Natural killer cell treated with Interleukin-12 subunit alpha and Interleukin-12 subunit beta and Interleukin-15 and Interleukin-18, amount 100 ng/mL, for 72 hours (primary cell): ENCODE results near the gene BTBD18. TPM values are rescaled to one million over a fixed set of nuclear protein-coding genes. Genes with fewer than 3 reads are reported as not detected.
"Not testable (repeated sequence)": the region's sequence is repeated elsewhere in the genome, so short reads cannot be mapped to it uniquely, and the experiment has no call there.

ENCODE experiments used
- ATAC-seq, 2 donors: fragments of 150-1000 bp; cut with Tn5 transposase in 1 of 2; sonication (Bioruptor Pico), chemical (Tn5 transposase) in 1 of 2; 2 replicates each; pipeline ENCODE4 v1.10.0; 2021
- DNase-seq: peaks from one replicate; pipeline ENCODE4 v3.0.0; 2022; ENCODE audit warnings: low spot score
- H3K27ac Mint-ChIP-seq, 2 donors: 1 replicate in 1 of 2; 2 replicates in 1 of 2; pipeline ENCODE4 v1.8.0; 2022; ENCODE audit warnings: mixed read lengths in 2 of 2, mild to moderate bottlenecking in 1 of 2, moderate library complexity in 1 of 2
- H3K27me3 Mint-ChIP-seq, 2 donors: 1 replicate in 1 of 2; 2 replicates in 1 of 2; pipeline ENCODE4 v1.8.0; 2022; ENCODE audit warnings: mixed read lengths in 2 of 2
- H3K36me3 Mint-ChIP-seq: one replicate; pipeline ENCODE4 v1.8.0; 2022; ENCODE audit warnings: mixed read lengths
- H3K4me1 Mint-ChIP-seq, 2 donors: 1 replicate in 1 of 2; 2 replicates in 1 of 2; pipeline ENCODE4 v1.8.0; 2022; ENCODE audit warnings: low read depth in 2 of 2, mixed read lengths in 2 of 2, mild to moderate bottlenecking in 1 of 2
- H3K4me3 Mint-ChIP-seq: one replicate; pipeline ENCODE4 v1.8.0; 2022; ENCODE audit warnings: mixed read lengths
- H3K9me3 Mint-ChIP-seq: 2 replicates; pipeline ENCODE4 v1.8.0; 2022; ENCODE audit warnings: mixed read lengths
- total RNA-seq, 2 donors: library from RNA; stranded (reverse); gene quantifications; one replicate each; pipeline ENCODE4 v1.2.3, GENCODE V29; 2022

The BTBD18 gene
- total RNA-seq, 2 donors from 2014 or later, result not detected

GRCh38 chr11:57735619-57736298 lies 15.9 kb downstream of the BTBD18 start:
- Mint-ChIP-seq H3K27ac (peak overlapping the region; percentile 8 to 43), H3K36me3 (peaks cover 6% of the 10 kb centered on the region), H3K4me1 (peaks cover 1 to 3% of the 10 kb centered on the region in 2 donors), H3K27me3 (no peaks in the 10 kb centered on the region), H3K4me3 (no peak overlapping the region), H3K9me3 (no peaks in the 10 kb centered on the region)
- DNase-seq (no peak), ATAC-seq (no peak)

DNA sequence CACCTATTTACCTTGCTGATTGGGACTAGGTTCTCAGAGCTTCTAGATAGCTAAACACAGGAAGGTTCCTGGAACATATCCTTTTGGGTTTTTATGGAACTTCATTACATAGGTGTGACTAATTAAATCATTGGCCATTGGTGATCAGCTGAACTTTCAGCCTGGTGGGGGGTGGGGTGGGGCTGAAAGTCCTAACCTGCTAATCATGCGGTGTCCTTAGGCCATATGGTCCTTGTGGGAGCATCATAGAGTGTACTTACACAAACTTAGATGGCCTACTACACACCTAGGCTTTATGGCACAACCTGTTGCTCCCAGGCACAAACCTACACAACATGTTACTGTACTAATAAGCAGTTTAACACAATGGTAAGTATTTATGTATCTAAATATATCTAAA lies 19.0 kb downstream of the BTBD18 start:
- no peak for DNase-seq
- no peaks in the 10 kb centered on the region for H3K9me3 Mint-ChIP-seq
- ATAC-seq, result no peak
- H3K27ac Mint-ChIP-seq, result peak overlapping the region in 1 of 2 donors; percentile 45
- H3K4me1 Mint-ChIP-seq, result peaks cover 0 to 3% of the 10 kb centered on the region in 2 donors
- H3K4me3 Mint-ChIP-seq, result no peak overlapping the region
- H3K27me3 Mint-ChIP-seq, result no peaks in the 10 kb centered on the region
- no peaks in the 10 kb centered on the region for H3K36me3 Mint-ChIP-seq

- H3K4me3 Mint-ChIP-seq, result no peak overlapping the region
- DNase-seq, result no peak
- H3K36me3 Mint-ChIP-seq, result no peaks in the 10 kb centered on the region
- no peaks in the 10 kb centered on the region for H3K9me3 Mint-ChIP-seq
- no peak for ATAC-seq
- H3K27ac Mint-ChIP-seq, result no peak overlapping the region
- no peaks in the 10 kb centered on the region for H3K27me3 Mint-ChIP-seq
- H3K4me1 Mint-ChIP-seq, result peaks cover 0 to 3% of the 10 kb centered on the region in 2 donors
Observed at GRCh38 chr11:57729479-57729878, 22.1 kb downstream of the BTBD18 start.

GRCh38 chr11:57728829-57729228 lies 22.8 kb downstream of the BTBD18 start:
- no peak for DNase-seq
- ATAC-seq, result no peak
- Mint-ChIP-seq H3K36me3 (no peaks in the 10 kb centered on the region), H3K4me1 (peaks cover 0 to 3% of the 10 kb centered on the region in 2 donors), H3K27ac (no peak overlapping the region), H3K27me3 (no peaks in the 10 kb centered on the region), H3K4me3 (no peak overlapping the region), H3K9me3 (no peaks in the 10 kb centered on the region)

- Mint-ChIP-seq H3K36me3 (no peaks in the 10 kb centered on the region), H3K9me3 (no peaks in the 10 kb centered on the region), H3K4me3 (no peak overlapping the region), H3K27me3 (no peaks in the 10 kb centered on the region), H3K27ac (peak overlapping the region in 1 of 2 donors; percentile 2), H3K4me1 (peaks cover 0 to 3% of the 10 kb centered on the region in 2 donors)
- DNase-seq (no peak), ATAC-seq (no peak)
Observed at GRCh38 chr11:57727185-57727584, 24.4 kb downstream of the BTBD18 start.

DNA sequence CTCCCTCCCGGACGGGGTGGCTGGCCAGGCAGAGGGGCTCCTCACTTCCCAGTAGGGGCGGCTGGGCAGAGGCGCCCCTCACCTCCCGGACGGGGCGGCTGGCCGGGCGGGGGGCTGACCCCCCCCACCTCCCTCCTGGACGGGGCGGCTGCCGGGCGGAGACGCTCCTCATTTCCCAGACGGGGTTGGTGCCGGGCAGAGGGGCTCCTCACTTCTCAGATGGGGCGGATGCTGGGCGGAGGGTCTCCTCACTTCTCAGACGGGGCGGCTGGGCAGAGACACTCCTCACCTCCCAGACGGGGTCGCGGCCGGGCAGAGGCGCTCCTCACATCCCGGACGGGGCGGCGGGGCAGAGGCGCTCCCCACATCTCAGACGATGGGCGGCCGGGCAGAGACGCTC lies 34.9 kb downstream of the BTBD18 start:
- not testable (repeated sequence) for H3K9me3 Mint-ChIP-seq, ATAC-seq, H3K4me3 Mint-ChIP-seq, H3K27me3 Mint-ChIP-seq, DNase-seq, H3K36me3 Mint-ChIP-seq, H3K27ac Mint-ChIP-seq
- H3K4me1 Mint-ChIP-seq, result peaks cover 14 to 17% of the 10 kb centered on the region in 2 donors

- no peak for ATAC-seq
- H3K27me3 Mint-ChIP-seq, result no peaks in the 10 kb centered on the region
Observed at GRCh38 chr11:57713835-57714234, 37.8 kb downstream of the BTBD18 start.

DNA sequence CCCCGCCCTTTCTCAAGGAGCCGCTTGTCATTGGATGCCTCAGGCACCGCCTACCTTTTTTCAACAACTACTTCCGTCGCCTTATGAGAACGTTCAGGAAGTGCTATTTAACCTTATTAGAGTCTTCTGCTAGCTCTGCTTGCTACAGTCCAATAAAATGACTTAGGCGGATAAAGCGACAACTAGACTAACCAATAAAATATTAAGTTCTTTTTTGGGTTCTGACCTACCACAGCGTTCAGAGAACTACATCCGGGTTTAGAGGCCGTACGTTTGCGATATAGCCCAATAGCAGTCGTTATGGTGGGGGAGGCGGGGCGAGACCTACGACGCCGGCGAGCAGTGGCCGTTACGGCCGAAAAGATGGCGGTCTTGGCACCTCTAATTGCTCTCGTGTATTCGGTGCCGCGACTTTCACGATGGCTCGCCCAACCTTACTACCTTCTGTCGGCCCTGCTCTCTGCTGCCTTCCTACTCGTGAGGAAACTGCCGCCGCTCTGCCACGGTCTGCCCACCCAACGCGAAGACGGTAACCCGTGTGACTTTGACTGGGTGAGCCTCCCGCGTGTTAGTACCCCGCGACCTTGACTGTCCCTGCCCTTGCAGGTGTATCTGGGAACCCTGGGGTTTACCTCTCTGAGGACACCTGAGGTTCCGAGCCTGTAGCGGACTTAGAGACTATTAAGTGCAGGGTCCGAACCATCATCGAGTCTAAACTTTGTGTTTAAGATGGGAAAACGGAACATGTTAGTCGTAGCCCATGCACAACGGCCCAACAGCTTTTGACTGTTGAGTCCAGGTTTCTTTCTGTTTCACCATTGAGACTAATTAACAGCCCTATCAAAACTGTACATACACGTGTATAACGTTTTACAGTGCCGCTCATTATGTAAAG lies 39.1 kb downstream of the BTBD18 start, which contains the start of gene TMX2:
Gene TMX2, plus strand, starts transcription at position 338 of the 895 bp plus-strand sequence. Its CDS starts 26 bp downstream, at position 364.
- H3K4me3 Mint-ChIP-seq, result peak within 1 kb of the TSS; percentile 99
- peaks cover 34 to 41% of the 10 kb centered on the region in 2 donors for H3K4me1 Mint-ChIP-seq
- H3K27ac Mint-ChIP-seq, result peak within 1 kb of the TSS; percentile 85 to 92
- peaks cover 4% of the 10 kb centered on the region for H3K36me3 Mint-ChIP-seq
- no peaks in the 10 kb centered on the region for H3K9me3 Mint-ChIP-seq
- H3K27me3 Mint-ChIP-seq, result no peaks in the 10 kb centered on the region
- DNase-seq, result peak; percentile 93
- ATAC-seq, result peak; percentile 95 to 97

More at GRCh38 chr11:57713835-57714234, 37.8 kb downstream of the BTBD18 start:
- no peaks in the 10 kb centered on the region for H3K9me3 Mint-ChIP-seq
- H3K27ac Mint-ChIP-seq, result peak overlapping the region; percentile 85 to 92
- peaks cover 28 to 41% of the 10 kb centered on the region in 2 donors for H3K4me1 Mint-ChIP-seq
- H3K4me3 Mint-ChIP-seq, result peak overlapping the region; percentile 99
- peaks cover 4% of the 10 kb centered on the region for H3K36me3 Mint-ChIP-seq
- DNase-seq, result no peak

DNA sequence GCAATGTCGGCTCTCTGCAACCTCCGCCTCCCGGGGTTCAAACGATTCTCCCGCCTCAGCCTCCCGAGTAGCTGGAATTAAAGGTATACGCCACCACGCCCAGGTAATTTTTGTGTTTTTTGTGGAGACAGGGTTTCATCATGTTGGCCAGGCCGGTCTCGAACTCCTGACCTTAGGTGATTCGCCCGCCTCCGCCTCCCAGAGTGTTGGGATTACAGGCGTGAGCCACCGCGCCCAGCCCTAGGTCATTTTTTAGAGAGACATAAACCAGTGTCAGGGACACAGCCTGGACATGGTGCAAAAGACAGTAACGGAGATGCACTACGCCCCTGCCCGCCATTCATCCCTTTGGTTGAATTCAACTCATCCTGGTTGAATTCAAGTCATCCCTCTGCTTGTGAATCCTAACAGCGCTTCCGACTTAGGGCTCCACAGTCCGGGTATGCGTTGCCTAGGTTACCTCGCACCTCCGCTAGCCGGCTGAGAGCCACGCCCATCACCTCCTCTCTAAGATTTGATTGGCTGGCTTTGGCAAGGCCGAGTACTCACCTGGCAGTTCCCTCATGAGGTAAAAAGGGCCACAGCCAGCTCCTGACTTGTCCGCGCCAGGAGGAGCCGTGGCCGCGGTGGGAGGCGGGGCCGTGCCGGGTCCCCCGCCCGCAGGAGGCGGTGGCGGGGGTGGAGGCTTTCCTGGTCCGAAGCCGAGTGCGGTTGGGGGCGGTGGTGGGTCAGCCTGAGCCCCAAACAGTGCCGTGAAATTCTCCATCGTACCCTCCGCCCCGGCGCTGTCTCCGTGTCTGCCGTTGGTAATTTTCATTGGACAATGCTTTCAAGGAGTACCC lies 40.0 kb downstream of the BTBD18 start, which contains the start of gene MED19:
Gene MED19, minus strand, starts transcription at position 802 of the 842 bp plus-strand sequence. Its CDS starts 36 bp downstream, at position 766.
- no peaks in the 10 kb centered on the region for H3K27me3 Mint-ChIP-seq
- peaks cover 34 to 41% of the 10 kb centered on the region in 2 donors for H3K4me1 Mint-ChIP-seq
- peak within 1 kb of the TSS; percentile 99 for H3K4me3 Mint-ChIP-seq
- ATAC-seq (peak; percentile 70 to 73), DNase-seq (peak; percentile 88)
- no peaks in the 10 kb centered on the region for H3K9me3 Mint-ChIP-seq
- H3K36me3 Mint-ChIP-seq, result peaks cover 4% of the 10 kb centered on the region
- H3K27ac Mint-ChIP-seq, result peak within 1 kb of the TSS; percentile 85 to 92

- peak overlapping the region; percentile 33 to 56 for H3K27ac Mint-ChIP-seq
- H3K4me1 Mint-ChIP-seq, result peaks cover 34 to 41% of the 10 kb centered on the region in 2 donors
- H3K9me3 Mint-ChIP-seq, result no peaks in the 10 kb centered on the region
- H3K36me3 Mint-ChIP-seq, result peaks cover 5% of the 10 kb centered on the region
- H3K27me3 Mint-ChIP-seq, result no peaks in the 10 kb centered on the region
- DNase-seq (no peak), ATAC-seq (no peak)
- peak overlapping the region; percentile 3 for H3K4me3 Mint-ChIP-seq
Observed at GRCh38 chr11:57709802-57710367, 41.7 kb downstream of the BTBD18 start.

DNA sequence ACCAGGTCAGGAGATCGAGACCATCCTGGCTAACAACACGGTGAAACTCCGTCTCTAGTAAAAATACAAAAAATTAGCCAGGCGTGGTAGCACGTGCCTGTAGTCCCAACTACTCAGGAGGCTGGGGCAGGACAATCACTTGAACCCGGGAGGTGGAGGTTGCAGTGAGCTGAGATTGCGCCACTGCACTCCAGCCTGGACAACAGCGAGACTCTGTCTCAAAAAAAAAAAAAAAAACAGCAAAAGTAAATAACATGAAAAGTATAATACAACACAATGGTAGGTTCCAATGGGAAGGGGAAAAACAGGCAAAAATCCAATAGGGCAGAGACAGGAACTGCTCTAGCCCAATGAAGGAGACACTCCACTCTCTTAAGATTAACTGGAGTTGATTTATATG lies 46.2 kb downstream of the BTBD18 start:
- H3K4me3 Mint-ChIP-seq, DNase-seq, H3K9me3 Mint-ChIP-seq, H3K27me3 Mint-ChIP-seq, ATAC-seq, H3K27ac Mint-ChIP-seq: not testable (repeated sequence)
- peaks cover 12% of the 10 kb centered on the region in 2 donors for H3K4me1 Mint-ChIP-seq
- peaks cover 14% of the 10 kb centered on the region for H3K36me3 Mint-ChIP-seq

DNA sequence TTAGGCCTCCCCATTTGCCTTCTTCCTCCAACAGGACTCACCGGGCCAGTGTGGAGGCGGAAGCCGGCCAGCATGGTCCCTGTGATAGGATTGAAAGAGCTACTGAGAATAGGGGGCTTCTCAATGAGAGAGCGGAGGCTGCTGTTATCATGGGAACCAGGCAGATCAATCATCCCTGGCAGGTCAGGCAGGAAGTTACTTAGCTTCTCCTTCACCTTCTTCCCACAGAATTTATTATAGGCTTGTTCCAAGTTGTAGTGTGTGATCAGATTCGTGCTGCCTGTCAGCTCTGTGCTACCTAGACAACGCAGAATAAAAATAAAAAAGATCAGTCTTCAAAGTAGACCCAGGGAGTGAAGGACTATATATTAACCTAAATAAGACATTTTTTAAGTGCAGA lies 46.7 kb downstream of the BTBD18 start:
- ATAC-seq (no peak), DNase-seq (no peak)
- Mint-ChIP-seq H3K27ac (peak overlapping the region in 1 of 2 donors; percentile 1), H3K4me3 (no peak overlapping the region), H3K36me3 (peaks cover 18% of the 10 kb centered on the region), H3K27me3 (no peaks in the 10 kb centered on the region), H3K9me3 (no peaks in the 10 kb centered on the region), H3K4me1 (peaks cover 7 to 9% of the 10 kb centered on the region in 2 donors)

- DNase-seq (no peak), ATAC-seq (no peak)
- H3K27ac Mint-ChIP-seq, result no peak overlapping the region
- H3K4me3 Mint-ChIP-seq, result no peak overlapping the region
- peaks cover 0 to 3% of the 10 kb centered on the region in 2 donors for H3K4me1 Mint-ChIP-seq
- no peaks in the 10 kb centered on the region for H3K27me3 Mint-ChIP-seq
- peaks cover 28% of the 10 kb centered on the region for H3K36me3 Mint-ChIP-seq
- H3K9me3 Mint-ChIP-seq, result no peaks in the 10 kb centered on the region
Observed at GRCh38 chr11:57703341-57703740, 48.3 kb downstream of the BTBD18 start.
